Measurements from ENCODE around the gene HOXA3. TPM values are rescaled to one million over a fixed set of nuclear protein-coding genes. Genes with fewer than 3 reads are reported as not detected.

The HOXA3 gene
- polyA plus RNA-seq, 4 donors = 38.6 to 53.0 (median 46.3) TPM

- DNase-seq (ENCODE audit: low read depth in 4 of 4, low spot score in 3 of 4) = no peak
Observed at GRCh38 chr7:27066148-27066547, 86.2 kb downstream of the HOXA3 start.

DNA sequence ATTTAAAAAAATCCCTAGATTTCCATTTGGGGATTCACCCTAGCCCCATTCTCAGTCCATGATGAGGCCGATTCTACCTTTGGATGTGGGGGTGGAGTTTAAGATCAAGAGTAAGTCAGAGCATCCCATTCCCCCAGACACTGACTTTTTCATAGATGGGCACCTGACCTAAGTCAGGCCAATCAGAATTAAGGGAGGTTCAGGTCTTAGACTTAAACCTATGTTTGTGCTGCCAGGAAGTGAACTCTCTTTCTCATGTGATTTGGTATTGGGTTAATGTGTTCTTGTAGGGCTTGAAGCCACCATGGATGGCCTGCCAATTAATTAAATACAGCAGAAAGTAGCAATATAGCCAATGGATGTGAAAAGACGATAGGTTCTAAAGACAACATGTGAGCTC is 86.7 kb downstream of the HOXA3 start:
- no peak for DNase-seq (ENCODE audit: low read depth in 4 of 4, low spot score in 3 of 4)

- no peak for DNase-seq (ENCODE audit: low read depth in 4 of 4, low spot score in 3 of 4)
Observed at GRCh38 chr7:27064661-27065060, 87.7 kb downstream of the HOXA3 start.

GRCh38 chr7:27064159-27064558 is 88.2 kb downstream of the HOXA3 start:
- DNase-seq (ENCODE audit: low read depth in 4 of 4, low spot score in 3 of 4) = no peak

GRCh38 chr7:27062946-27063345 is 89.4 kb downstream of the HOXA3 start:
- no peak for DNase-seq (ENCODE audit: low read depth in 4 of 4, low spot score in 3 of 4)

Other genes with a start within 250 kb of the HOXA3 start
- gene HOXA1, start 56.6 kb downstream of the HOXA3 start, polyA plus RNA-seq (ENCODE audit: insufficient read length in 4 of 4) = 1 to 10 TPM; 2.6 to 4.0 (median 3.0) TPM
- gene HOXA2, start 49.9 kb downstream of the HOXA3 start, polyA plus RNA-seq (ENCODE audit: insufficient read length in 4 of 4) = 10 to 100 TPM; 10.1 to 15.1 (median 11.3) TPM
- gene HOXA4, start 21.8 kb downstream of the HOXA3 start, polyA plus RNA-seq (ENCODE audit: insufficient read length in 4 of 4) = 10 to 100 TPM; 22.0 to 26.2 (median 23.3) TPM
- 10 to 100 TPM; 76.3 to 92.8 (median 81.6) TPM for gene HOXA5, start 8.9 kb downstream of the HOXA3 start, polyA plus RNA-seq (ENCODE audit: insufficient read length in 4 of 4)
- 10 to 100 TPM; 25.1 to 48.3 (median 35.4) TPM for gene HOXA6, start 4.8 kb downstream of the HOXA3 start, polyA plus RNA-seq (ENCODE audit: insufficient read length in 4 of 4)
- 10 to 100 TPM; 11.4 to 31.9 (median 27.3) TPM for gene HOXA7, start 4.1 kb upstream of the HOXA3 start, polyA plus RNA-seq (ENCODE audit: insufficient read length in 4 of 4)
- gene HOXA9, start 13.0 kb upstream of the HOXA3 start, polyA plus RNA-seq (ENCODE audit: insufficient read length in 4 of 4) = 100 to 1,000 TPM in 2 of 4 donors, 10 to 100 TPM in 2; 54.9 to 111 (median 103) TPM
- 100 to 1,000 TPM; 103 to 161 (median 136) TPM for gene HOXA10, start 21.7 kb upstream of the HOXA3 start, polyA plus RNA-seq (ENCODE audit: insufficient read length in 4 of 4)
- 10 to 100 TPM; 32.3 to 44.2 (median 40.7) TPM for gene HOXA11, start 32.6 kb upstream of the HOXA3 start, polyA plus RNA-seq (ENCODE audit: insufficient read length in 4 of 4)
- under 1 TPM in 1 of 4 donors, not detected in 3; 0.03 TPM for gene HOXA13, start 47.5 kb upstream of the HOXA3 start, polyA plus RNA-seq (ENCODE audit: insufficient read length in 4 of 4)
- gene EVX1, start 90.2 kb upstream of the HOXA3 start, polyA plus RNA-seq (ENCODE audit: insufficient read length in 4 of 4) = under 1 TPM in 2 of 4 donors, not detected in 2; 0.07 to 0.08 TPM